Choroid plexus epithelial cell (primary cell): Measurements from ENCODE around the gene TNFRSF13B.
A peak's percentile ranks its signal among the peaks of the same experiment; 100 is the strongest.

Source experiments
- DNase-seq: peaks from one replicate; pipeline ENCODE4 v3.0.0-alpha.2; 2010; ENCODE audit warnings: low read depth
- H3K4me3 ChIP-seq: 2 replicates; pipeline ENCODE4 v1.5.1; 2011; ENCODE audit warnings: low read depth, mild to moderate bottlenecking, control low read depth, low read length, moderate library complexity
- TF ChIP-seq, protein P1 (sequence below): conservative IDR thresholded peaks from 2 replicates; pipeline ENCODE4 v1.5.1; 2011; ENCODE audit warnings: low read depth, mild to moderate bottlenecking, control low read depth, inconsistent platforms, low read length, moderate library complexity

TNFRSF13B gene

DNA sequence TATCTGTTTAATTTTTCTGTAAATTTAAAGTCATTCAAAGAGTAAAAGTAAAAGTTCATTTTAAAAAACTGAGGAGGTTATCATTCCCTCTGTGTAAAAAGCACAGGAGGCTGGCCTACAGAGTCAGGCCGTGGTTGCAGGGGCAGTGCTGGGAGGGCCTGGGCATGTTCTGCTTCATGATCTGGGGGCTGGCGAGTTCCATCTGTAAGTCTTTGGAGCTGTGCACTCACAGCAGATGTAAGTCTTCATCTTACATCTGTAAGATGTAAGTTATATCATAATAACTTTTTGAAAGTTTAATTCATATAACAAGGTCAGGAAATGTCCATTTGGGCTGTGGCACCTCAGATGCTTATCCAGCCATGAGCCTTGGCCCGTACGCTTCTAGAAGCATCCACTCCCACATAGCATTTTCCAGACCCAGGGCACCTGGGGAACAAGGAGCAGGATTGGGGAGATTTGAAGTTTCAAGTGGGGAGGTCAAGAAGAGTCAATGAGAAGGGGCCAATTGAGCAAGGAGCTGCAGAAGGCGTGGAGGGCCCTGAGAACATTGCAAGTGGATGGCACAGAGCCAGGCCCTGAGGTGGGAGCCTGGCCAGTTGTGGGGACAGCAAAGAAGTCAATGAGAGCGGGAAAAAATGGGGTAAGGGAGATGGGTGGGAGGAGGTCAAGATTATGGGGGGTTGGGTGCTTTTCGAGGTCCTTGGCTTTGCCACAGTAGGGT is 54.1 kb downstream of the TNFRSF13B start:
- no peak for DNase-seq
- TF ChIP-seq, protein P1, sequence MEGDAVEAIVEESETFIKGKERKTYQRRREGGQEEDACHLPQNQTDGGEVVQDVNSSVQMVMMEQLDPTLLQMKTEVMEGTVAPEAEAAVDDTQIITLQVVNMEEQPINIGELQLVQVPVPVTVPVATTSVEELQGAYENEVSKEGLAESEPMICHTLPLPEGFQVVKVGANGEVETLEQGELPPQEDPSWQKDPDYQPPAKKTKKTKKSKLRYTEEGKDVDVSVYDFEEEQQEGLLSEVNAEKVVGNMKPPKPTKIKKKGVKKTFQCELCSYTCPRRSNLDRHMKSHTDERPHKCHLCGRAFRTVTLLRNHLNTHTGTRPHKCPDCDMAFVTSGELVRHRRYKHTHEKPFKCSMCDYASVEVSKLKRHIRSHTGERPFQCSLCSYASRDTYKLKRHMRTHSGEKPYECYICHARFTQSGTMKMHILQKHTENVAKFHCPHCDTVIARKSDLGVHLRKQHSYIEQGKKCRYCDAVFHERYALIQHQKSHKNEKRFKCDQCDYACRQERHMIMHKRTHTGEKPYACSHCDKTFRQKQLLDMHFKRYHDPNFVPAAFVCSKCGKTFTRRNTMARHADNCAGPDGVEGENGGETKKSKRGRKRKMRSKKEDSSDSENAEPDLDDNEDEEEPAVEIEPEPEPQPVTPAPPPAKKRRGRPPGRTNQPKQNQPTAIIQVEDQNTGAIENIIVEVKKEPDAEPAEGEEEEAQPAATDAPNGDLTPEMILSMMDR = no peak
- no peak overlapping the region for H3K4me3 ChIP-seq

DNA sequence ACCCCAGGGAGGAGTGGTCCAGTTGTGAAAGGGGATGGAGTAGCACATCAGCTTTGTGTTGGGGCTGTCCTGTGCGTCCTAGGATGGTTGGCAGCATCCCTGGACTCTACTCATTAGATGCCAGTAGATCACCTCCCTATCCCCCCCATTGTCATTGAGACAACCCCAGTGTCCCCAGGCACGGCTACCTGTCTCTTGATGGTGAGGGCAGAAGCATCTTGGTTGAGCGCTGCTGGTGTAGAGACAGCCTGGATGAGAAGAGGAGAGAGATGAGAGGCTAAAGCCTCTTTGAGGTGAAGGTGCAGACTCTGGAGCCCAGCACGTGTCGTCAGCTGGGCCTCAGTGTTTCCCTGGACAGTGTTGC is 55.4 kb downstream of the TNFRSF13B start:
- DNase-seq = no peak
- TF ChIP-seq, protein P1 = no peak

GRCh38 chr17:16915752-16916556 is 56.0 kb downstream of the TNFRSF13B start:
- TF ChIP-seq, protein P1 = peak; percentile 73
- peak; percentile 58 for DNase-seq
- H3K4me3 ChIP-seq = no peak overlapping the region

More for the DNA sequence above, 55.4 kb downstream of the TNFRSF13B start:
- H3K4me3 ChIP-seq = no peak overlapping the region

DNA sequence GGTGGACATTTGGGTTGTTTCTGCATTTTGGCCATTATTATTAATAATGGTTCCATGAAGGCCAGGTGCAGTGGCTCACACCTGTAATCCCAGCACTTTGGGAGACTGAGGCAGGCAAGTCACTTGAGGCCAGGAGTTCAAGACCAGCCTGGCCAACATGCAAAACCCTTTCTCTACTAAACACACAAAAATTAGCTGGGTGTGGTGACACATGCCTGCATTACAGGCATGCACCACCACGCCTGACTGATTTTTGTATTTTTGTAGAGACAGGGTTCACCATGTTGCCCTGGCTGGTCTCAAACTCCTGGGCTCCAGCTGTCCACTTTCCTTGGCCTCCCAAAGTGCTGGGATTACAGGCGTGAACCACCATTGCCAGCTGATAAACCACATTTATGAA is 58.5 kb downstream of the TNFRSF13B start:
- TF ChIP-seq, protein P1 = no peak
- DNase-seq = no peak
- no peak overlapping the region for H3K4me3 ChIP-seq

DNA sequence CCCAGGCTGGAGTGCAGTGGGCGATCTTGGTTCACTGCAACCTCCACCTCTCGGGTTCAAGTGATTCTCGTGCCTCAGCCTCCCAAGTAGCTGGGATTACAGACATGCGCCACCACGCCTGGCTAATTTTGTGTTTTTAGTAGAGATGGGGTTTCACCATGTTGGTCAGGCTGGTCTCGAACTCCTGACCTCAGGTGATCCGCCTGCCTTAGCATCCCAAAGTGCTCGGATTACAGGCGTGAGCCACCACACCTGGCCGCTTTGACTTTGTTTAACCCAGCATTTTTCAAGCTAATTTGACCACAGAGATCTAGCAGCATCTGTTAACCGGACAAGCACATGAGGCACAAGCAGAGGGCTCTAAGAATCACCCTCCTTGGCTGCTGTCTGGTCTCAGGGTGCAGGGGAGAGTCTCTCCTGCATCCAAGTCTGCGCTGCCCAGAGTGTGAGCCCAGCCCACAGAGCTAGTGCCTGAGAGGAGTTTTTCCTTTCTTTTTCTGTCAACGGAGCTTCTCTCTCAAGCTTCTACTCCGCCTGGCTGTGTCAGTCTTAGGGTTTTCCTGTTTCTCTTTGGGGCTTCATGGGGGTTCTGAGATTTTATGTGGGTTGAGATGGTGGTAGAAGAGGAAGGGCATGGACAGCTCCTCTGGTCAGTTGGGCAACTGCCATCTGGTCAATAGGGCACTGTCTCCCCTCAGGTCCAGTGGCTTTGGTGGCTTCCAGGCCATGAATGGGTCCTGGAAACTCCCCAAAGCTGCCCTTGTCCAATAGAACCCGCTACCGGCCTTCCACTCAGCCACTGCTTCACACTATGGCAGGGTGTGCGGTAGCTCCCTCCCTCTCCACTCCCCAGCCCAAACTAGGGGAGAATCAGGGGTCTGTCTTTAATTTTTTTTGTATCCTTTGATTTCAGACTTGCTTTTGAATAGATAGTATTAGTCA is 59.6 kb downstream of the TNFRSF13B start:
- TF ChIP-seq, protein P1 = no peak
- DNase-seq = no peak
- no peak overlapping the region for H3K4me3 ChIP-seq

DNA sequence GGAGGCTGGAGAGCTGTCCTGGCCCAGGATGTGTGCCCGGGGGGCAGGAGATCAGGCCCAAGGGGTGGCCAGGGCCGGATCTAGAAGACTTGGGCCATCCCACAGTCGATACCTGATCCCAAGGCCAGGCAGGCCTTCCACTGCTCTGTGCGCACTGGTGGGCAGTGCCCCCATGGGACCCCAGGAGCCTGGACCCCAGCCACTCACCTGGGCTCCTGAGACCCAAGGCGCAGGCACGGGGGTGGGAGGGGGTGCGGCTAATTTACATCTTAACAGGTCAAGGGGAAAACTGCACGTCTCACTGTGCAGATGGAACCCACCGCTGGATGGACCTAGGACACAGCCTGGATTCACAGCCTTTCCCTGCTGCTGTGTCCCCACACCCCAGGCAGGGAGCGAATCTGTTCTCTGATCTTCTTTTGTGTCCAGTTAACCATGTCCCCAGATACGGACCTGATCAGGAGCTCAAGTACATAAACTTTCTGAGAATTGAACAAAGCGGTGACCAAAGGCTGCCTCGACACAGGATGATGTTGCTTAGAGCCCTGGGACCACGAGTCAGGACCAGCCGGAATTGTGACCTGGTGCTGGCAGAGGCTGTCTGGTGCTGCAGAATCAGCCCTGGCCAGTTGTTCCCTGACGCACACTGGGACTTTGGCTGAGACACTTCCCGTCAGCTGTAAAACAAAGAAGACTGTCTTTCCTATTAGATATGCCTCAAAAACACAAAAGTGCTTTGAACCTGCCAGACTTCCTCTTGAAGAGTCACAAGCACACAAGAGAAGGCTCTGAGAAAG is 60.6 kb downstream of the TNFRSF13B start:
- TF ChIP-seq, protein P1 = no peak
- DNase-seq = no peak

More for the DNA sequence above, 60.6 kb downstream of the TNFRSF13B start:
- H3K4me3 ChIP-seq = no peak overlapping the region
